Activated CD4-positive, alpha-beta memory T cell treated with anti-CD3 and anti-CD28 coated beads for 36 hours (primary cell): ENCODE measurements around the gene RANGRF. TPM values are rescaled to one million over a fixed set of nuclear protein-coding genes. Genes with fewer than 3 reads are reported as not detected.

ENCODE experiments used
- total RNA-seq, 2 experiments: library from RNA; stranded (reverse); gene quantifications; one replicate each; pipeline ENCODE4 v1.2.3, GENCODE V29; 2021

The RANGRF gene
- total RNA-seq, 2 experiments from 2014 or later = 41.7 to 45.5 TPM

Other genes starting within 250 kb of the RANGRF start
- gene ALOX15B, start 249.6 kb upstream of the RANGRF start, total RNA-seq = not detected
- gene ALOX12B, start 201.0 kb upstream of the RANGRF start, total RNA-seq = 1 to 10 TPM; 2.1 to 2.3 TPM
- gene ALOXE3, start 170.2 kb upstream of the RANGRF start, total RNA-seq = under 1 TPM; 0.12 TPM
- gene HES7, start 164.6 kb upstream of the RANGRF start, total RNA-seq = 1 to 10 TPM; 2.5 to 2.8 TPM
- 10 to 100 TPM; 48.9 to 56.3 TPM for gene PER1, start 136.3 kb upstream of the RANGRF start, total RNA-seq
- gene VAMP2, start 125.7 kb upstream of the RANGRF start, total RNA-seq = 10 to 100 TPM; 30.1 to 30.4 TPM
- 10 to 100 TPM; 32.6 to 35.3 TPM for gene TMEM107, start 112.3 kb upstream of the RANGRF start, total RNA-seq
- gene BORCS6, start 98.5 kb upstream of the RANGRF start, total RNA-seq = 1 to 10 TPM; 7.9 to 8.3 TPM
- 100 to 1,000 TPM; 184 TPM for gene AURKB, start 78.1 kb upstream of the RANGRF start, total RNA-seq
- 10 to 100 TPM; 64.7 to 79.2 TPM for gene CTC1, start 40.6 kb upstream of the RANGRF start, total RNA-seq
- gene PFAS, start 39.4 kb upstream of the RANGRF start, total RNA-seq = 100 to 1,000 TPM; 102 to 105 TPM
- gene SLC25A35, start 6.7 kb downstream of the RANGRF start, total RNA-seq = 1 to 10 TPM; 3.4 to 3.9 TPM
- gene ARHGEF15, start 21.6 kb downstream of the RANGRF start, total RNA-seq = not detected
- gene ODF4, start 51.2 kb downstream of the RANGRF start, total RNA-seq = not detected
- 1,000 to 10,000 TPM; 2,959 to 2,997 TPM for gene RPL26, start 94.5 kb downstream of the RANGRF start, total RNA-seq
- not detected for gene RNF222, start 109.2 kb downstream of the RANGRF start, total RNA-seq
- gene NDEL1, start 147.2 kb downstream of the RANGRF start, total RNA-seq = 10 to 100 TPM; 58.0 to 62.8 TPM